Measurements from ENCODE around the gene LYZL6.

Gene LYZL6

GRCh38 chr17:35943537-35943936, at the start of gene LYZL6:
Gene LYZL6 (minus strand): TSS chr17:35943713. CDS start chr17:35939356, 4,357 bp downstream.
- no peak for DNase-seq

- no peak for DNase-seq
Measured at GRCh38 chr17:35991075-35991474, 47.6 kb upstream of the LYZL6 start.

GRCh38 chr17:35988164-35988563, 44.7 kb upstream of the LYZL6 start:
- DNase-seq = no peak

GRCh38 chr17:35986643-35987042, 43.1 kb upstream of the LYZL6 start, which contains the start of gene CCL14:
Gene CCL14 (minus strand): TSS chr17:35986729. CDS start chr17:35986649, 80 bp downstream.
- DNase-seq = no peak

GRCh38 chr17:35984140-35984539, 40.6 kb upstream of the LYZL6 start:
- DNase-seq = no peak

GRCh38 chr17:35982409-35983191, 39.1 kb upstream of the LYZL6 start:
- DNase-seq = no peak

- DNase-seq = no peak
Measured at GRCh38 chr17:35981908-35982330, 38.4 kb upstream of the LYZL6 start.

- DNase-seq = no peak
Measured at GRCh38 chr17:35981246-35981645, 37.7 kb upstream of the LYZL6 start, which contains the start of gene CCL16. Gene CCL16 (minus strand): TSS chr17:35981497. CDS start chr17:35981420, 77 bp downstream.

GRCh38 chr17:35978346-35978745, 34.8 kb upstream of the LYZL6 start:
- DNase-seq = no peak

- no peak for DNase-seq
Measured at GRCh38 chr17:35977509-35977908, 34.0 kb upstream of the LYZL6 start.

- DNase-seq = no peak
Measured at GRCh38 chr17:35973333-35974260, 30.1 kb upstream of the LYZL6 start.

GRCh38 chr17:35972945-35973332, 29.4 kb upstream of the LYZL6 start:
- no peak for DNase-seq

GRCh38 chr17:35972535-35972934, 29.0 kb upstream of the LYZL6 start:
- DNase-seq = no peak

- DNase-seq = no peak
Measured at GRCh38 chr17:35972066-35972465, 28.6 kb upstream of the LYZL6 start.

GRCh38 chr17:35969558-35970380, 26.3 kb upstream of the LYZL6 start:
- DNase-seq = peak; percentile 63

- DNase-seq = no peak
Measured at GRCh38 chr17:35968520-35969054, 25.1 kb upstream of the LYZL6 start.

- DNase-seq = no peak
Measured at GRCh38 chr17:35965272-35965671, 21.8 kb upstream of the LYZL6 start.

GRCh38 chr17:35963663-35964062, 20.1 kb upstream of the LYZL6 start:
- DNase-seq = no peak

- no peak for DNase-seq
Measured at GRCh38 chr17:35953720-35954119, 10.2 kb upstream of the LYZL6 start.

GRCh38 chr17:35949401-35949800, 5.9 kb upstream of the LYZL6 start:
- DNase-seq = no peak

- no peak for DNase-seq
Measured at GRCh38 chr17:35948092-35948491, 4.6 kb upstream of the LYZL6 start.

GRCh38 chr17:35947156-35947585, 3.7 kb upstream of the LYZL6 start:
- DNase-seq = peak; percentile 36
